Measurements from ENCODE around the gene C2orf78. TPM values are rescaled to one million over a fixed set of nuclear protein-coding genes. Genes with fewer than 3 reads are reported as not detected.

C2orf78 gene
- total and polyA plus RNA-seq, 9 of the 15 experiments (the other 6 are each of a cell fraction or from before 2014, with no cell fraction given), result 0.04 to 0.28 (median 0.20) TPM

DNA sequence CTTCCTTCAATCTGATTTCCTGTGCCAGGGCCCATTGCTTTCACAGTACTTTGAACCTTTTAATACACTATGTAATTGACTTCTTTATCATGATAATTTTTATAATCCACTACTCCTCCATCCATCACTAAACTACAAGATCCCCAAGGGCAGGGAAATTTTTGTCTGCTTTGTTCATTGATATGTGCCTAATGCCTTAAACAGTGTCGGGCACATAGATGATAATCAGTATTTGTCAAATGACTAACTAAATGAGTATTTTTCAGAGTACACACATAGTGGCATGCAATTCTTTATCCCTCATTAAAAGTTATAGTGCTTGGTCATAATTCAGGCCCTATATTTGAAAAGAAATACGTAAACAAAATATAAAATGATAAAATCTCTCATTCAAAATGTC, 39.4 kb downstream of the C2orf78 start:
- H3K9me3 ChIP-seq (replicated peaks; ENCODE audit: control insufficient read depth, insufficient read depth, low read depth, low read length), result no peaks in the 10 kb centered on the region
- H3K36me3 ChIP-seq (ENCODE audit: control insufficient read depth, insufficient read depth, low read length), result no peaks in the 10 kb centered on the region
- POLR2A ChIA-PET, result interaction anchor here (1.4 kb wide), 1 partner anchor 10 kb away, joined by 6 read pairs; no protein-coding TSS in a partner anchor
- CTCF ChIA-PET (ENCODE audit: low intra/inter-chr PET ratio), result interaction anchor here (0.7 to 2.0 kb wide), 5 partner anchors 164 to 1053 kb away, joined by 3 to 5 read pairs (median 4); no protein-coding TSS in a partner anchor
- 0% methylated on average over 2 of the region's 2 CpGs for WGBS (ENCODE audit: insufficient coverage, low coverage, missing lambda C conversion rate)
- H3K9ac ChIP-seq (ENCODE audit: insufficient read depth in 1 of 2, low read depth in 2 of 2, low read length in 2 of 2), result no peak overlapping the region
- intact Hi-C loops (cut with micrococcal nuclease) (loop anchor here (10.0 kb wide), 7 partner anchors 149 to 571 kb away; partner anchors contain the start of genes BOLA3 and TET3), in situ Hi-C loops (cut with MboI) (no loop called here)
- no peaks in the 10 kb centered on the region for H3K79me2 ChIP-seq (ENCODE audit: control insufficient read depth, insufficient read depth, low read length)
- no peak overlapping the region for H3K4me2 ChIP-seq (ENCODE audit: insufficient read depth, low read length)
- no peak overlapping the region for H3K27ac ChIP-seq (ENCODE audit: extremely low read depth, low read depth, low read length)
- no peaks in the 10 kb centered on the region for H3K9me1 ChIP-seq (ENCODE audit: control insufficient read depth, insufficient read depth, low read length)
- H3K4me1 ChIP-seq (replicated peaks in 1 of 2; ENCODE audit: control insufficient read depth in 2 of 2, insufficient read depth in 2 of 2, low read length in 2 of 2), result peaks cover 0 to 6% of the 10 kb centered on the region in 2 experiments; a peak in 2 of 5 replicates
- no peaks in the 10 kb centered on the region for H4K20me1 ChIP-seq (replicated peaks; ENCODE audit: control insufficient read depth, insufficient read depth, low read length)
- H2AFZ ChIP-seq (ENCODE audit: low read depth, low read length), result no peak overlapping the region
- H3K27me3 ChIP-seq (ENCODE audit: control insufficient read depth in 2 of 2, insufficient read depth in 2 of 2, low read length in 2 of 2), result no peaks in the 10 kb centered on the region
- TF ChIP-seq ZNF354B (CRISPR knock-in tag; IDR thresholded peaks at IDR 0.05) (no peak), HINFP (tag; conservative IDR thresholded peaks at IDR 0.05; ENCODE audit: low read depth) (no peak), NBN (IDR thresholded peaks at IDR 0.05; ENCODE audit: low read depth) (no peak), ZNF695 (CRISPR knock-in tag; IDR thresholded peaks at IDR 0.05) (no peak), BCLAF1 (IDR thresholded peaks at IDR 0.05; ENCODE audit: borderline replicate concordance in 1 of 2, control insufficient read depth in 1 of 2, low read depth in 2 of 2, low read length in 1 of 2) (no peak)
- ATAC-seq (no peak), FAIRE-seq (no peak), DNase-seq (ENCODE audit: extremely low read depth in 1 of 4, low spot score in 3 of 4) (no peak)
- no TSS peak for BruUV-seq (replicated peaks)
- H3K4me3 ChIP-seq, result no peak overlapping the region
